Superior temporal gyrus (tissue), 1 donor: ENCODE measurements around the gene BBS10.
A peak's percentile ranks its signal among the peaks of the same experiment; 100 is the strongest.
"Not testable (repeated sequence)": the region's sequence is repeated elsewhere in the genome, so short reads cannot be mapped to it uniquely, and the experiment has no call there.

Source experiments
- DNase-seq: peaks from one replicate; pipeline ENCODE4 v3.0.0-alpha.2; 2016; ENCODE audit errors: extremely low spot score

Gene BBS10

GRCh38 chr12:76348079-76348901, at the start of gene BBS10:
Gene BBS10, minus strand, starts transcription at chr12:76348415. Its CDS starts 57 bp downstream, at chr12:76348358.
- peak; percentile 94 for DNase-seq

GRCh38 chr12:76391461-76391860, 43.2 kb upstream of the BBS10 start:
- DNase-seq: no peak

GRCh38 chr12:76387614-76388013, 39.4 kb upstream of the BBS10 start:
- no peak for DNase-seq

GRCh38 chr12:76384560-76384959, 36.3 kb upstream of the BBS10 start:
- no peak for DNase-seq

GRCh38 chr12:76383988-76384387, 35.8 kb upstream of the BBS10 start:
- no peak for DNase-seq

GRCh38 chr12:76379261-76379660, 31.0 kb upstream of the BBS10 start:
- DNase-seq: no peak

GRCh38 chr12:76376876-76377275, 28.7 kb upstream of the BBS10 start:
- DNase-seq: not testable (repeated sequence)

- DNase-seq: no peak
Measured at GRCh38 chr12:76375939-76376338, 27.7 kb upstream of the BBS10 start.

- DNase-seq: no peak
Measured at GRCh38 chr12:76375470-76375869, 27.3 kb upstream of the BBS10 start.

- no peak for DNase-seq
Measured at GRCh38 chr12:76374386-76375020, 26.3 kb upstream of the BBS10 start.

GRCh38 chr12:76368230-76368629, 20.0 kb upstream of the BBS10 start:
- DNase-seq: no peak

GRCh38 chr12:76366163-76366562, 17.9 kb upstream of the BBS10 start:
- DNase-seq: no peak

- DNase-seq: not testable (repeated sequence)
Measured at GRCh38 chr12:76364131-76364530, 15.9 kb upstream of the BBS10 start.

- DNase-seq: no peak
Measured at GRCh38 chr12:76360316-76360715, 12.1 kb upstream of the BBS10 start.

- DNase-seq: no peak
Measured at GRCh38 chr12:76356071-76356470, 7.9 kb upstream of the BBS10 start.

GRCh38 chr12:76346798-76347420, 1.3 kb downstream of the BBS10 start:
- peak; percentile 86 for DNase-seq

GRCh38 chr12:76346236-76346635, 2.0 kb downstream of the BBS10 start:
- DNase-seq: no peak

GRCh38 chr12:76345569-76345968, 2.6 kb downstream of the BBS10 start:
- DNase-seq: no peak

GRCh38 chr12:76341436-76342030, 6.7 kb downstream of the BBS10 start:
- no peak for DNase-seq

- DNase-seq: no peak
Measured at GRCh38 chr12:76340680-76341435, 7.4 kb downstream of the BBS10 start.

- no peak for DNase-seq
Measured at GRCh38 chr12:76337583-76337982, 10.6 kb downstream of the BBS10 start.

GRCh38 chr12:76332606-76333005, 15.6 kb downstream of the BBS10 start:
- no peak for DNase-seq
